GM18867 (cell line): ENCODE measurements around the gene BTBD10.

Experiments used
- ATAC-seq: cut with Tn5 transposase; IDR thresholded peaks from one replicate; pipeline ENCODE4 v1.9.1; 2021; ENCODE audit warnings: mild to moderate bottlenecking, moderate library complexity; ENCODE audit not compliant: unreplicated experiment

Gene BTBD10

GRCh38 chr11:13343067-13343466, 120.0 kb downstream of the BTBD10 start:
- peak; percentile 72 for ATAC-seq

GRCh38 chr11:13341026-13341425, 122.0 kb downstream of the BTBD10 start:
- no peak for ATAC-seq

GRCh38 chr11:13339195-13340153, 123.5 kb downstream of the BTBD10 start:
- peak; percentile 23 for ATAC-seq

GRCh38 chr11:13338427-13339069, 124.5 kb downstream of the BTBD10 start:
- no peak for ATAC-seq

GRCh38 chr11:13338019-13338426, 125.0 kb downstream of the BTBD10 start:
- ATAC-seq = peak; percentile 35
